Cerebellar cortex (tissue), 1 donor: ENCODE measurements around the gene NGEF.
"Not testable (repeated sequence)": the region's sequence is repeated elsewhere in the genome, so short reads cannot be mapped to it uniquely, and the experiment has no call there.

Experiments used
- DNase-seq: peaks from one replicate; pipeline ENCODE4 v3.0.0-alpha.2; 2015; ENCODE audit warnings: low spot score

Gene NGEF

GRCh38 chr2:233023007-233023760, 10.1 kb upstream of the NGEF start:
- no peak for DNase-seq

DNA sequence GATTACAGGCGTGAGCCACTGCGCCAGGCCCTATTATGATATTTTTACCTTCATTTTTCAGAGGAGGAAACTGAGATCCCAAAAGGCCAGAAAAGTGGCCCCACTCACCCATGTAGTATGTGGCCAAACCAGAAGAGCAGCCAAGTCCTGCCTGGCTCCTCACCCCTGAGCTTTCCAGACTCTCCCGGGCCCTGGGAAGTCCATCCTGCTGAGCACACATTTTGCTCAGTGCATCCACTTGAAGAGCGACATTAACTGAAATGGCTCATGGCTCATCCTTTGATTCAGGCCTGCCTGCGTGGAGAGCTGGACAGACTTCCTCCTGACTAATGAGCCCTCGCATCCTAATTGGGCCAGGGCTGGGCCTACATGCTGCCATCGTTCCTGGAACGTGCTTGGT, 9.5 kb upstream of the NGEF start:
- no peak for DNase-seq

- no peak for DNase-seq
Observed at GRCh38 chr2:233021771-233022170, 8.7 kb upstream of the NGEF start.

- DNase-seq: no peak
Observed at GRCh38 chr2:233020454-233020853, 7.4 kb upstream of the NGEF start.

- not testable (repeated sequence) for DNase-seq
Observed at GRCh38 chr2:233019610-233020009, 6.6 kb upstream of the NGEF start.

DNA sequence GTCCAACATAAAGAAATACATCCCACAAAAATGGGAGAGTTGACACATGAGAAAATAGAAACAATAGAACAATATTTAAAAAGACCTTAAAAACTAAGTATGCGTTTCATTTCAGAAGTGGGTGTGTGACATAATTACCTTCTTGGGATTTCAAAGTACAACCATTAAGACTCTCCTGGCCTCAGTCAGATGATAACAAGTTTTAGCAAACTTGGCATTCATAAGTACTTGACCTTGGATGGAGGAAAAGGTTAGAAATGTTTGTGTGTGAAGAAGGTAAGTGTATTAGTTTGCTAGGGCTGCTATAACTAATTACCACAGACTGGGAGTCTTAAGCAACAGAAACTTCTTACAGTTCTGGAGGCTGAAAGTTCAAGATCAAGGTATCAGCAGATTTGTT, 4.9 kb upstream of the NGEF start:
- no peak for DNase-seq

- DNase-seq: no peak
Observed at GRCh38 chr2:233015019-233015645, 2.1 kb upstream of the NGEF start.

GRCh38 chr2:233013650-233014049, 594 bp upstream of the NGEF start:
- no peak for DNase-seq

- no peak for DNase-seq
Observed at GRCh38 chr2:233012301-233012971, 620 bp downstream of the NGEF start.

GRCh38 chr2:233011702-233012131, 1.3 kb downstream of the NGEF start:
- DNase-seq: no peak

DNA sequence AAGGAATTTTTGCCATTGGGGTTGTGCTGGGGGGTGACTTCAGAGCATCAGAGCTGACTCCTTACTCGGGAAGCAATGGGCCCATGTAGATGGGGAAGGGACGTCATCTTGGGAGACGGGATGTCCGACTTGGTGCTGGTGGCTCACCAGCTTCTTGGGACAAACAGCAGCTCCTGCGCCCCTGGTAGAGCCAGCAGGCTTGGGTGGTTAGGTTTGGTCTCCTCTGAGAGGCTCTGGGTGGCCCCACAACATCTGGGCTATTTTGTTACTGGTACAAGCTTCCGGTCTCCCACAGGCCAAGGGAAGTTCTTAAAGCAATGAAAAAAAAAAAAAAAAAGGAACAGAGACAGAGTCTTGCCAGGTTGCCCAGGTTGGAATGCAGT, 1.8 kb downstream of the NGEF start:
- no peak for DNase-seq

- DNase-seq: no peak
Observed at GRCh38 chr2:233010569-233011267, 2.3 kb downstream of the NGEF start.

DNA sequence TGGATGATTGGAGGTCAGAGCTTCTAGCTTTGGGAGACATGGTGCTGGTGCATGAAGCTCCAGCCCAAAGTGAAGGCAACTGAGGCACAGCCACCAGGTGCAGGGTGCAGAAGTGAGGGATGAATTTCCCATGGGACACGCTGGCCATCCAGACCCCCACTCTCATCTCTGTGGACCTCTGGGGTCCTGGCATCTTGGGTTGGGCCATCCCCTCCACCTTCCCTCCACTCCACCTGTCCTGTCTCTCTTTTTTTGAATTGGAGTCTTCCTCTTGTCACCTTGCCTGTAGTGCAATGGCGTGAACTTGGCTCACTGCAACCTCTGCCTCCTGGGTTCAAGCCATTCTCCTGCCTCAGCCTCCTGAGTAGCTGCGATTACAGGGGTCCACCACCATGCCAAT, 3.4 kb downstream of the NGEF start:
- no peak for DNase-seq

DNA sequence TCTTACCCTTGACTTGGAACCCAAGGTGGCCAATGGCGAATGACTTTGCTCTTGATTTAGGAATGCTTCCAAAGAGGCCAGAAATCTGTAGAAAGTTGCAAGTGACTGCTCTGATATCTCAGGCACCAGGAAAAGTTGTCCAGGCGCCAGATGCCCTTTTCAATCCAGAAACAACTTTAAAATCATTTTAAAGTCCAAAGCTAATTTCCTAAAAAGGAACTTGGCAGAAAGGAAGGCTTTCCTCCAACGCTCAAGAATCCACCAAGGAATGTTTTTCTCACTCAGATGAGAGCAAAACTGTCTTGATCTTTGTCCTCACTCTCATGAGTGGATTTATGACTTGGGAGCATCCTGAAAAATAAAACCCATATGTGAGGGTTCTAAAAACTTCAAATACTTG, 5.3 kb downstream of the NGEF start:
- no peak for DNase-seq

DNA sequence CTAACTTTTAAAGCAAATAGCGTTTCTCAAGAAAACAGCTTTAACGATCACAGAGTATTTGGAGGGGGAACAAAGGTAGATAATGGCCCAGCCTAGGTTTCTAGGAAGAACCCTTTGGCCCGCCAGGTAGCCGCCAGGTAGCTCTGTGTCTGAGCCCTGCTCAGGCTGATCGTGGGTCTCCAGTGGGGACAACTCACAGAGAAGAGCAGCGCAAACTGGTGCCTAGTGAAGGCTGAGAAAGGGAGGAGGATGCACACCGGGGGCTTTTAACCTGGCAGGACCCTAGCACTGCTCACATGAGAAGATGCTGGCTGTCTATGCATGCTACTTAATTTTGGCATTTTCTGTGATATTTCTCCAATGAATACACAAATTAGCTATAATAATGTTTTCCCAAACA, 5.8 kb downstream of the NGEF start:
- DNase-seq: no peak

DNA sequence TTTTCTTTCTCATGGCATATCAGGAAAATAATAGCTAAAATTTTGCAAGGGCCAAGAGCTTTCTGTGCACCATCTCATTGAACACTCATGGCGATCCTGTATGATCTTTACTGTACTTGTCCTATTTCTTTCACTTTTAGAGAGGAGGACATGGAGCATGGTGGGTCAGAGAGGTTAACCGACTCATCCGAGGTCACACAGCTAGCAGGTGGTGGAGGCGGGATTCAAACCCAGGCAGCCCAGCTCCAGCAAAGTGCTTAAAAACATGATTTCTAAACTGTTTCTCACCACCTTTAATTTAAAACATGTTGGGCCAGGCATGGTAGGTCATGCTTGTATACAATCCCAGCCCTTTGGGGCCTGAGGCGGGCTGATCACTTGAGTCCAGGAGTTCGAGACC, 6.4 kb downstream of the NGEF start:
- DNase-seq: no peak

- no peak for DNase-seq
Observed at GRCh38 chr2:233005096-233005495, 8.0 kb downstream of the NGEF start.

- no peak for DNase-seq
Observed at GRCh38 chr2:233003658-233004555, 9.1 kb downstream of the NGEF start.

- no peak for DNase-seq
Observed at GRCh38 chr2:233002829-233003657, 10.0 kb downstream of the NGEF start.

- DNase-seq: no peak
Observed at GRCh38 chr2:233000886-233001750, 11.9 kb downstream of the NGEF start.
